Calu3 (cell line): Measurements from ENCODE around the gene GRID2. TPM values are rescaled to one million over a fixed set of nuclear protein-coding genes. Genes with fewer than 3 reads are reported as not detected.

Source experiments
- BruUV-seq: library from RNA; stranded (reverse); fragments of 400-500 nt; replicated peaks from 2 replicates; lab custom pipeline; 2021; lab: Mats Ljungman, UMichigan
- CTCF ChIA-PET: fragments of 300-600 bp; sonication (Branson Sonifier 250); formaldehyde crosslinking; loops from one replicate; lab custom pipeline; 2022; ENCODE audit warnings: antibody characterized with exemption; lab: Charles Lee
- DNase-seq: peaks from one replicate; pipeline ENCODE4 v3.0.0; 2022
- H3K27ac Mint-ChIP-seq: one replicate; pipeline ENCODE4 v1.8.0; 2022; ENCODE audit warnings: mixed read lengths; ENCODE audit not compliant: unreplicated experiment
- H3K27me3 Mint-ChIP-seq: one replicate; pipeline ENCODE4 v1.8.0; 2022; ENCODE audit warnings: mixed read lengths; ENCODE audit not compliant: unreplicated experiment
- H3K36me3 Mint-ChIP-seq: one replicate; pipeline ENCODE4 v1.8.0; 2022; ENCODE audit warnings: mild to moderate bottlenecking, moderate library complexity, mixed read lengths; ENCODE audit not compliant: insufficient read depth, unreplicated experiment
- H3K4me1 Mint-ChIP-seq: one replicate; pipeline ENCODE4 v1.8.0; 2022; ENCODE audit warnings: mild to moderate bottlenecking, low read depth, mixed read lengths; ENCODE audit not compliant: unreplicated experiment
- H3K4me3 Mint-ChIP-seq: one replicate; pipeline ENCODE4 v1.8.0; 2022; ENCODE audit warnings: mild to moderate bottlenecking, low read depth, moderate library complexity, mixed read lengths; ENCODE audit not compliant: unreplicated experiment
- H3K9me3 Mint-ChIP-seq: one replicate; pipeline ENCODE4 v1.8.0; 2022; ENCODE audit warnings: low read depth, mixed read lengths; ENCODE audit not compliant: unreplicated experiment
- intact Hi-C: fragments of 100-400 bp; cut with micrococcal nuclease; formaldehyde crosslinking; loops from one replicate; pipeline ENCODE4 v1.10.0; 2022; ENCODE audit not compliant: unreplicated experiment
- total RNA-seq: library from RNA; stranded (reverse); gene quantifications from 2 replicates; pipeline ENCODE4 v1.2.3, GENCODE V29; 2022
- TF ChIP-seq, protein P1 (sequence below): fragments of 200-600 bp; IDR thresholded peaks from one replicate; pipeline ENCODE4 v1.8.0; 2022; ENCODE audit warnings: antibody characterized with exemption; ENCODE audit not compliant: unreplicated experiment

GRID2 gene
- total RNA-seq, 1 experiment from 2014 or later = not detected

DNA sequence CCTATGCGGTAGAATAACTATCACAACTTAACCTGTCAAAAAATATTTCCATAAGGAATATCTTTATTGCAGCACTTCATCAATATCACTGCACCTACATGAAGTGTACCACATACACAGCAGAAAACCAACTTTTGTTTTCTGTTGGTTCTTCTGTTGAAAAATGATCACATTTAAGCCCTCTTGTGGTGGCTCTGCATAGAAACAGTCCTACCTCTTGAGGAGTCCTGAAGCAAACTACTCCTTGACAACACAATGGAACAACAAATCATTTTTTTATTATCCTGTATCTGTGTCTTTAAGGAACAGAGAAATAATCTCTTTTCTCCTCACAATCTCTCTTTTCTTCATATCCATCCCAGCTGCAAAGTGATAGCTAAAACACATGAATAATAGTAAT, 1484.9 kb downstream of the GRID2 start:
- Mint-ChIP-seq H3K4me1 (no peaks in the 10 kb centered on the region), H3K36me3 (no peaks in the 10 kb centered on the region), H3K27ac (no peak overlapping the region), H3K9me3 (no peaks in the 10 kb centered on the region), H3K4me3 (no peak overlapping the region), H3K27me3 (no peaks in the 10 kb centered on the region)
- intact Hi-C loops = loop anchor here (2.0 kb wide), 1 partner anchor 78 kb away; no protein-coding TSS in a partner anchor
- CTCF ChIA-PET = no interaction called here
- no TSS peak for BruUV-seq
- no peak for DNase-seq
- TF ChIP-seq, protein P1, sequence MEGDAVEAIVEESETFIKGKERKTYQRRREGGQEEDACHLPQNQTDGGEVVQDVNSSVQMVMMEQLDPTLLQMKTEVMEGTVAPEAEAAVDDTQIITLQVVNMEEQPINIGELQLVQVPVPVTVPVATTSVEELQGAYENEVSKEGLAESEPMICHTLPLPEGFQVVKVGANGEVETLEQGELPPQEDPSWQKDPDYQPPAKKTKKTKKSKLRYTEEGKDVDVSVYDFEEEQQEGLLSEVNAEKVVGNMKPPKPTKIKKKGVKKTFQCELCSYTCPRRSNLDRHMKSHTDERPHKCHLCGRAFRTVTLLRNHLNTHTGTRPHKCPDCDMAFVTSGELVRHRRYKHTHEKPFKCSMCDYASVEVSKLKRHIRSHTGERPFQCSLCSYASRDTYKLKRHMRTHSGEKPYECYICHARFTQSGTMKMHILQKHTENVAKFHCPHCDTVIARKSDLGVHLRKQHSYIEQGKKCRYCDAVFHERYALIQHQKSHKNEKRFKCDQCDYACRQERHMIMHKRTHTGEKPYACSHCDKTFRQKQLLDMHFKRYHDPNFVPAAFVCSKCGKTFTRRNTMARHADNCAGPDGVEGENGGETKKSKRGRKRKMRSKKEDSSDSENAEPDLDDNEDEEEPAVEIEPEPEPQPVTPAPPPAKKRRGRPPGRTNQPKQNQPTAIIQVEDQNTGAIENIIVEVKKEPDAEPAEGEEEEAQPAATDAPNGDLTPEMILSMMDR = no peak

DNA sequence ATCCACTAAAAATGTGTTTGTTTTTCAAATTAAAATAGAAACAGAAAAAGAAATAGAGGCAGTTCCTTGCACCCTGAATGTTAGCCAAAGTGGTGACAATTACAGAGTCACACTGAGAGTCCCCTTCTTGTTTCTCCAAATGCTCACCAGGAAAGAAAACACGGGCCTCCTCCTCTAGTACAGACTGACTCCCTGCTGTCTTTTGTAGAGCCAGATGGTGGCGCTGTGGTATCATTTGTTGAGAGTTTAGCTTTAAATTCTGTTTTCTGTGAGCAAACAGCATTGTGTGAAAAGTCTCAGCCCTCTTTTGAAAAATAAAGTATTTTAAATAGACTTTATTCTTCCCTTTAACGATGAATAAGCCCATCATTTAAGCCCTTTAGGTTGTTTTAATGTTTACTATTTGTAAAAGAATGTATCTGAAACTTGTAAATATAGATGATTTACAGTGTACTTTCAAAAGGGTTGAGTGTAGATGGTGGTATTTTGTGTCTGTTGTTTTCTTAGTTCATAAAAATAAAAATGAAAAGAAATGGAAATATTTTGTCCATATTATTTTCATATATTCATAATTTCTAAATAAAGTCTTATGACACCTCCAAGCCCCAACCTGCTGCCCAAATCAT, 1487.9 kb downstream of the GRID2 start:
- CTCF ChIA-PET = no interaction called here
- TF ChIP-seq, protein P1 = peak; percentile 60
- BruUV-seq = no TSS peak
- Mint-ChIP-seq H3K9me3 (no peaks in the 10 kb centered on the region), H3K4me3 (no peak overlapping the region), H3K27ac (no peak overlapping the region), H3K27me3 (no peaks in the 10 kb centered on the region), H3K36me3 (no peaks in the 10 kb centered on the region), H3K4me1 (no peaks in the 10 kb centered on the region)
- peak; percentile 46 for DNase-seq
- intact Hi-C loops = loop anchor here (1.0 to 5.0 kb wide), 3 partner anchors 336 to 599 kb away; no protein-coding TSS in a partner anchor

DNA sequence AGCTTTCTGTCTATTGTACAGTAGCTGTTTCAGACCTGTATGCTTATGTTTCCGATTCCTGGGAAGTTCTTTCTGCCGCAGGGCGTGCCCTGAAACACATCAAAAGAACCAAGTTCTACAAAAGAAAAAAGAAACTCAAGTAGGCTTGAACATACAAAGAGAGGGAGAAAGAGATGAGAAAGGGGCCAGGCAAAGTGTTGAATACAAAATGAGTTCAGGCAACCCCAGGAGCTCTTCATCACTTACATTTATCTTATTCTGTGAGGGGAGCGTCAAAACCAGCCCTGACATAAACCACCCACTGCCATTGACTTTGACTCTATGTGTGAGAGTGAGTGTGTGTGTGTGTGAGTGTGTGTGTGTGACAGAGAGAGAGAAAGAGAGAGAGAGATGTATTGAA, 1498.3 kb downstream of the GRID2 start:
- Mint-ChIP-seq H3K27me3 (no peaks in the 10 kb centered on the region), H3K36me3 (no peaks in the 10 kb centered on the region), H3K9me3 (no peaks in the 10 kb centered on the region), H3K4me1 (no peaks in the 10 kb centered on the region), H3K27ac (no peak overlapping the region), H3K4me3 (no peak overlapping the region)
- DNase-seq = no peak
- CTCF ChIA-PET = no interaction called here
- BruUV-seq = no TSS peak
- intact Hi-C loops = no loop called here
- TF ChIP-seq, protein P1 = no peak

DNA sequence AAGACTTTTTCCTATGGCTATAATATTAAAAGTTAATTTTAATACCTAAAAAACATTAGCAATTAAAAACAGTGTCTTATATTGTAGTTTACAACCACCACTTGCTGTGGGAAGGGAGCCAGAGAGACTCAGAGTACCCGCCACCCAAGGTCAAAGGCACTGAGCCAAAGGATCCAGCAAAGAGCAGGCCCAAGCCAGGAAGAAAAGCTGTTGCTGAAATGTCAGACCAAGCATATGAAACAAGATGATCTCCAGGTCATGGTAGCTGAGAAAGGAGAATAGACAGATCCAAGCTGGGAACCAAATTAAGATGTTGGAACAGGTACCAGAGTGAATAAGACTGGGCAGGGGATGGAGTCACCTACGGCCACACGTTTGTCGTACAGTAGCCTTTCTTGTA, 1506.0 kb downstream of the GRID2 start:
- no peak for DNase-seq
- Mint-ChIP-seq H3K4me3 (no peak overlapping the region), H3K9me3 (no peaks in the 10 kb centered on the region), H3K36me3 (no peaks in the 10 kb centered on the region), H3K27ac (no peak overlapping the region), H3K4me1 (no peaks in the 10 kb centered on the region), H3K27me3 (peaks cover 22% of the 10 kb centered on the region)
- CTCF ChIA-PET = no interaction called here
- intact Hi-C loops = no loop called here
- BruUV-seq = no TSS peak
- TF ChIP-seq, protein P1 = no peak
